Gastroesophageal sphincter (tissue), 3 donors: ENCODE results near the gene MVD.

Experiments
- CTCF ChIP-seq, 4 experiments: fragments of 200-600 bp in 2 of 4; fragments of 450-650 bp in 2 of 4; sonication (generic) in 1 of 4; IDR thresholded peaks; one replicate each; pipeline ENCODE4 v1.5.1; 2017 to 2019; ENCODE audit warnings: antibody characterized with exemption in 4 of 4, mild to moderate bottlenecking in 2 of 4, moderate library complexity in 2 of 4
- POLR2AphosphoS5 ChIP-seq: sonication (generic); formaldehyde crosslinking; IDR thresholded peaks from one replicate; pipeline ENCODE4 v1.6.1; 2017; ENCODE audit warnings: antibody characterized with exemption

DNA sequence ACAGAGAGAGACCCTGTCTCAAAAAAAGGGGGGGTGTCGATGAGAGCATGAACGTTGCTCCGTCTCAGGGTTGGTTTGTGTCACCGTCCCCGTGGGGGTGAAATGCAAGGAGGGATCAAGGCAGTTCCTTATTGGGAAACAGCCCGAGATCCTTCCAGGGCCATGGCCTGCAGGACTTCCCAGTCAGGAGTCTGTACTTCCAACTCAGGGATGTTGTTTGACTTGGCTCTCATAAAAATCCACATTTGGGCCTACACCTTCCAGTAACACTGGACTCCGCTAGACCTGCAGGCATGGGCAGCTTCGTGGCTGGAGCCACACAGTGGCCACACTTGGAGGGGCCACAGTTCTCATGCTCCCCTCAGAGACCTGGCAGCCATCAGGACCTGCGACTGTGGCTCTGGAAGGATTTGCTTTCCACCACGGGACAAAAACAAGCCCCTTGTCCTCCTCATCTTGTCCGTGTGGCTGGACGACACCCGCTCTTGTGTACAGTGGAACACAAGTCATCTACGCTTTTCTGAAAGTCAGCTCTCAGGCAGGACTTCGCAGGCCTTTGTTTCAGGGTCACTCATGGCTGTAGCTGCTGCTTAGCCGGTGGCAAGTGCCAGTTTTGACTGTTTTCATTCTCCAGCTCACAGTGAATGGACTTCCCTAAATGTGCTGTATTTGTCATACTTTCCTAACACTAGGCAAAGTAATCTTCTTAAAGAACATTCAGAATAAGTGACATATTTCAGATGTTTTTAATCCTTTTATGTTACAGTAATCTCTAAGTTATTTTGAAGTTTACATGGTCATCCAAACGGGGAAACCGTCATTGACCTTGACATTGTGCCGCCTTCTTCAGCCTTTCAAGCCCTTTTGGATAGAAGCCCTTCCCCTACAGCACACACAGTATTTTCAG, 48.7 kb downstream of the MVD start:
- TF ChIP-seq CTCF (IDR thresholded peaks at IDR 0.05) (no peak), POLR2AphosphoS5 (no peak)
